Activated T-cell treated with anti-CD3 and anti-CD28 coated beads for 4 hours (primary cell): Measurements from ENCODE around the gene ZBTB7C.

ENCODE experiments used
- DNase-seq: peaks from one replicate; pipeline ENCODE4 v3.0.0-alpha.2; 2020

The ZBTB7C gene

GRCh38 chr18:48106498-48106897 is 302.7 kb downstream of the ZBTB7C start:
- no peak for DNase-seq

- DNase-seq, result no peak
Observed at GRCh38 chr18:48105317-48105716, 303.9 kb downstream of the ZBTB7C start.

GRCh38 chr18:48104705-48105104 is 304.5 kb downstream of the ZBTB7C start:
- DNase-seq, result no peak

- no peak for DNase-seq
Observed at GRCh38 chr18:48100651-48101165, 308.5 kb downstream of the ZBTB7C start.

GRCh38 chr18:48100165-48100575 is 309.0 kb downstream of the ZBTB7C start:
- DNase-seq, result no peak

- no peak for DNase-seq
Observed at GRCh38 chr18:48099481-48100164, 309.6 kb downstream of the ZBTB7C start.

- DNase-seq, result no peak
Observed at GRCh38 chr18:48098538-48098937, 310.6 kb downstream of the ZBTB7C start.

- no peak for DNase-seq
Observed at GRCh38 chr18:48098007-48098406, 311.2 kb downstream of the ZBTB7C start.

- no peak for DNase-seq
Observed at GRCh38 chr18:48095726-48096125, 313.5 kb downstream of the ZBTB7C start.

GRCh38 chr18:48093104-48093503 is 316.1 kb downstream of the ZBTB7C start:
- no peak for DNase-seq

- no peak for DNase-seq
Observed at GRCh38 chr18:48091869-48092497, 317.2 kb downstream of the ZBTB7C start.

- DNase-seq, result no peak
Observed at GRCh38 chr18:48090702-48091101, 318.5 kb downstream of the ZBTB7C start.

GRCh38 chr18:48090021-48090420 is 319.2 kb downstream of the ZBTB7C start:
- DNase-seq, result no peak

- no peak for DNase-seq
Observed at GRCh38 chr18:48085781-48086487, 323.2 kb downstream of the ZBTB7C start.

GRCh38 chr18:48084858-48085257 is 324.3 kb downstream of the ZBTB7C start:
- no peak for DNase-seq

GRCh38 chr18:48084041-48084757 is 325.0 kb downstream of the ZBTB7C start:
- no peak for DNase-seq

- DNase-seq, result no peak
Observed at GRCh38 chr18:48080546-48080945, 328.6 kb downstream of the ZBTB7C start.

GRCh38 chr18:48079885-48080284 is 329.3 kb downstream of the ZBTB7C start:
- no peak for DNase-seq

- no peak for DNase-seq
Observed at GRCh38 chr18:48078448-48078847, 330.7 kb downstream of the ZBTB7C start.

- no peak for DNase-seq
Observed at GRCh38 chr18:48077291-48077690, 331.9 kb downstream of the ZBTB7C start.

- no peak for DNase-seq
Observed at GRCh38 chr18:48076461-48076860, 332.7 kb downstream of the ZBTB7C start.

GRCh38 chr18:48075707-48076093 is 333.5 kb downstream of the ZBTB7C start:
- no peak for DNase-seq
